ENCODE measurements around the gene RAPGEF6. TPM values are rescaled to one million over a fixed set of nuclear protein-coding genes. Genes with fewer than 3 reads are reported as not detected.

Gene RAPGEF6
- total RNA-seq, 3 donors from 2014 or later (not counting 1 experiment from before 2014, with no cell fraction given), result 30.1 to 61.0 (median 42.1) TPM

DNA sequence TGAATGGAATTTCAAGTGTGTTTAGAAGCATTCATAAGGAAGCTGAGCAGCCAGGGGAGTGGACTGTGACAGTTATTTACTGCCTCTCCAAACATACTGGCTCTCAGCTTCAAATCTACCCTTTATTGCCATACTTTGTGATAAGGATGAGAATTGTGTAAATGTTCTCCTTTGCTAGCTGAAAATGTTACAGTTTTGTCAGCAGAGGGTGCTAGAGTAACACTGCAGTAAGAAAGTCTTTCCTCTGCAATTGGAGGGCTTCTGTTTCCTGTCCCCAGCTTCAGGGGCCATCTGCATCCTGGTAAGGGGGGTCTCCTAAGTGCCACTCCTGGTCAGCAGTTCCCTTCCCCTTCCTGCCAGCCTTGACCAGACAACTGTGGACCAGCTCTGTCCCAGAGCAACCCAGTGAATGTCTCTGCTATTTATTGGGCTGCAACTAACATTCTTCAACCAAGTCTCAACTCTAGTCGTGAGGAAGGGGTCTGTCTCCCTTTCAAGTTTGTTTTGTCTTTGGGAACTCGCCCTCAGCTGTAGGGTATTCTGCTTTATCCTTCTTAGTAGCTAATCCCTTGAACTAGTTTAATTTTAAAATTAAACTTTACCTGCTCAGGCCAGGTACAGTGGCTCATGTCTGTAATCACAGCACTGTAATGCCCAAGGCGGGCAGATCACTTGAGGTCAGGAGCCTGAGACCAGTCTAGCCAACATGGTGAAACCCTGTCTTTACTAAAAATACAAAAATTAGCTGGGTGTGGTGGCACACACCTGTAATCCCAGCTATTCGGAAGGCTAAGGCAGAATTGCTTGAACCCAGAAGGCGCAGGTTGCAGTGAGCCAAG, 45.3 kb downstream of the RAPGEF6 start:
- intact Hi-C loops (cut with micrococcal nuclease), result loop anchor here (1.0 to 5.0 kb wide), 3 partner anchors 208 to 474 kb away; partner anchors contain the start of gene FNIP1
- TF ChIP-seq CTCF (IDR thresholded peaks at IDR 0.05), result peak; percentile 92
- Histone ChIP-seq H3K4me3 (ENCODE audit: low read length) (no peak overlapping the region), H3K9me3 (ENCODE audit: control insufficient read depth, insufficient read depth, low read length) (no peaks in the 10 kb centered on the region), H3K4me1 (ENCODE audit: control insufficient read depth, insufficient read depth, low read length) (peaks cover 14% of the 10 kb centered on the region), H3K27me3 (ENCODE audit: control insufficient read depth, insufficient read depth, low read length) (no peaks in the 10 kb centered on the region), H3K27ac (ENCODE audit: low read length) (no peak overlapping the region), H3K36me3 (ENCODE audit: control insufficient read depth, insufficient read depth, low read length) (no peaks in the 10 kb centered on the region)
- no peak overlapping the region for H3K4me3 Mint-ChIP-seq
- H3K36me3 Mint-ChIP-seq, result no peaks in the 10 kb centered on the region
- peak in 1 of 2 donors; percentile 81 for DNase-seq
- 77% methylated on average over 5 of the region's 5 CpGs for WGBS (ENCODE audit: insufficient coverage)
- no peak overlapping the region for H3K27ac Mint-ChIP-seq
- no peaks in the 10 kb centered on the region for H3K9me3 Mint-ChIP-seq
- peaks cover 24 to 26% of the 10 kb centered on the region in 2 donors for H3K4me1 Mint-ChIP-seq
- H3K27me3 Mint-ChIP-seq (ENCODE audit: low read depth in 2 of 2), result no peaks in the 10 kb centered on the region
- ATAC-seq, result peak; percentile 65 to 78 (median 75)

DNA sequence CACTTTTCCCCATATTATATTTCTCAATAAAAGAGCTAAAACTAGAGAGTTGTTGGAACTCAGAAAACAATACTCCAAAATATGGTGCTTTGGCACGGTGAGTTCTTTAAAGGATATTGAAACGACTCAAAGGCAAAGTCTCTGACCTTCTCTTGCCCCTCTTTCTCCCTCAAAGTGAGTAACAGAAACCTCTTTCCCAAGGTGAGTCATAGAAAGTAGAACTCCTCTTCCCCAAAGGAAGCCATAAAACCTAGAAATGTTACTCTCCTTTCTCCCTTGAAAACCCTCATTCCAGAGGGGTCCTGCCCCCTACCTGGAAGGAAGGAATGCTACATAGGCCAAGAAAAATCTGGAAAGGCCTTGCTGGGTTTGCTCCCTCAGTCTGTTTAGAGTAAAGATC, 47.5 kb downstream of the RAPGEF6 start:
- H3K27me3 ChIP-seq (ENCODE audit: control insufficient read depth, insufficient read depth, low read length), result no peaks in the 10 kb centered on the region
- no peak overlapping the region for H3K4me3 ChIP-seq (ENCODE audit: low read length)
- peaks cover 5% of the 10 kb centered on the region for H3K4me1 ChIP-seq (ENCODE audit: control insufficient read depth, insufficient read depth, low read length)
- no peak for ATAC-seq
- no peaks in the 10 kb centered on the region for H3K9me3 ChIP-seq (ENCODE audit: control insufficient read depth, insufficient read depth, low read length)
- 70% methylated on average over 2 of the region's 2 CpGs for WGBS (ENCODE audit: insufficient coverage)
- no peaks in the 10 kb centered on the region for H3K9me3 Mint-ChIP-seq
- H3K4me3 Mint-ChIP-seq, result no peak overlapping the region
- no peaks in the 10 kb centered on the region for H3K36me3 Mint-ChIP-seq
- no peak for DNase-seq
- H3K27ac ChIP-seq (ENCODE audit: low read length), result no peak overlapping the region
- H3K27ac Mint-ChIP-seq, result no peak overlapping the region
- peaks cover 21 to 25% of the 10 kb centered on the region in 2 donors for H3K4me1 Mint-ChIP-seq
- no peaks in the 10 kb centered on the region for H3K36me3 ChIP-seq (ENCODE audit: control insufficient read depth, insufficient read depth, low read length)
- TF ChIP-seq CTCF (IDR thresholded peaks at IDR 0.05), result no peak
- H3K27me3 Mint-ChIP-seq (ENCODE audit: low read depth in 2 of 2), result no peaks in the 10 kb centered on the region
- intact Hi-C loops (cut with micrococcal nuclease), result loop anchor here (5.0 kb wide), 1 partner anchor 210 kb away; the partner anchor contains the start of gene FNIP1

DNA sequence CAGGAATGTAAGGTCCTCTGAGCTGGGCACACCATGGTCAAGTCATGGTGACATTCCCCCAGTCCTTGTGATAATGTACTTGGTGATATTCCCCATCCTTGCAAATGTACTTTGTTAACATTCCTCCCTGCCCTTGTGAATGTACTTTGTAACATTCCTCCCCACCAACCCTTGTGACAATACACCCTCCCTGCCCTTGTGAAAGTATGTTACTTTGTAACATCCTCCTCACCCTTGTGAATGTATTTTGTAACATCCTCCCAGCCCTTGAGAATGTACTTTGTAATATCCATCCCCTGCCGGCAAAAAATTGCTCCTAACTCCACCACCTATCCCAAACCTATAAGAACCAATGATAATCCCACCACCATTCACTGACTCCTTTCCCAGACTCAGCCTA, 53.3 kb downstream of the RAPGEF6 start:
- ATAC-seq, result no peak
- Mint-ChIP-seq H3K4me1 (peaks cover 50 to 56% of the 10 kb centered on the region in 2 donors), H3K27me3 (ENCODE audit: low read depth in 2 of 2) (no peaks in the 10 kb centered on the region), H3K4me3 (no peak overlapping the region), H3K9me3 (no peaks in the 10 kb centered on the region), H3K27ac (peak overlapping the region in 1 of 2 donors; percentile 2), H3K36me3 (no peaks in the 10 kb centered on the region)
- Histone ChIP-seq H3K27ac (ENCODE audit: low read length) (no peak overlapping the region), H3K27me3 (ENCODE audit: control insufficient read depth, insufficient read depth, low read length) (no peaks in the 10 kb centered on the region), H3K4me3 (ENCODE audit: low read length) (no peak overlapping the region), H3K4me1 (ENCODE audit: control insufficient read depth, insufficient read depth, low read length) (no peaks in the 10 kb centered on the region), H3K36me3 (ENCODE audit: control insufficient read depth, insufficient read depth, low read length) (peaks cover 4% of the 10 kb centered on the region), H3K9me3 (ENCODE audit: control insufficient read depth, insufficient read depth, low read length) (no peaks in the 10 kb centered on the region)
- WGBS (ENCODE audit: insufficient coverage), result 85% methylated on average over 1 of the region's 1 CpG
- DNase-seq, result no peak
- no peak for TF ChIP-seq CTCF (IDR thresholded peaks at IDR 0.05)
- intact Hi-C loops (cut with micrococcal nuclease), result no loop called here
